HUES6 (cell line): ENCODE measurements around the gene MIAT.
A peak's percentile ranks its signal among the peaks of the same experiment; 100 is the strongest.

Source experiments
- H3K27ac ChIP-seq: 2 replicates; pipeline ENCODE4 v1.7.0; 2013; ENCODE audit warnings: low read depth, mild to moderate bottlenecking, low read length, inconsistent platforms
- H3K27me3 ChIP-seq: 2 replicates; pipeline ENCODE4 v1.6.1; 2013; ENCODE audit warnings: low read length; ENCODE audit not compliant: control insufficient read depth, insufficient read depth
- H3K36me3 ChIP-seq: 2 replicates; pipeline ENCODE4 v1.6.1; 2013; ENCODE audit warnings: low read length; ENCODE audit not compliant: control insufficient read depth, insufficient read depth
- H3K4me1 ChIP-seq: 2 replicates; pipeline ENCODE4 v1.6.1; 2013; ENCODE audit warnings: low read length; ENCODE audit not compliant: control insufficient read depth, insufficient read depth
- H3K4me3 ChIP-seq: 2 replicates; pipeline ENCODE4 v1.5.1; 2013; ENCODE audit warnings: low read depth, low read length
- H3K9ac ChIP-seq: one replicate; pipeline ENCODE4 v1.6.1; 2013; ENCODE audit warnings: mild to moderate bottlenecking, low read length
- H3K9me3 ChIP-seq: 2 replicates; pipeline ENCODE4 v1.6.1; 2013; ENCODE audit warnings: low read depth, low read length; ENCODE audit not compliant: control insufficient read depth, insufficient read depth

MIAT gene

DNA sequence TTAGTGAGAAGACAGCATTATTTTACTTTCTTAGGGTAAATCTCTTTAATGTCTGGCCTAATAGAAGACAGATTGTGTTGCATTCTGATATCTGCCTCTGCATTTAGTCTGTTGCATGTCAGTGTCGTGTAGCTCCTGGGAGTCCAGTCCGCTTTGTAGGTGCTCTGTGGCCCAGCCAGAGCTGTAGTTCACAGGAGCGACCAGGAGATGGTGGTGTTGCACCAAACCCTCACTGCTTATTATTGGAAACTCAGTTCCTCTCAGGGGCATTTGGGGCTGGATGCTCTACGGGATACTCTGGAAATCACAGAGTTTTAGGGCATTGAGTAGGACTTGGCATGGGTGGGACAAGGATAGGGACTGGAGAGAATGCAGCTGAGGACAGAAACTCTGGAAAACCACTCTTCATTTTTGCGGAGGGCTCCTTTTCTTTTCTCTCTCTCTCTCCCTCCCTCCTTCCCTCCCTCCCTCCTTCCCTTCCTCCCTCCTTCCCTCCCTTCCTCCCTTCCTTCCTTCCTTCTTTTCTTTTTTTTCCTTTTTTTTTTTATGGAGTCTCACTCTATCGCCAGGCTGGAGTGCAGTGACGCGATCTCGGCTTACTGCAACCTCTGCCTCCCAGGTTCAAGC lies 21.7 kb downstream of the MIAT start:
- Histone ChIP-seq H3K9ac (no peak overlapping the region), H3K9me3 (0 out of 2 replicates have a peak, but pooled peaks cover 5% of the 10 kb centered on the region), H3K4me3 (no peak overlapping the region), H3K27ac (no peak overlapping the region), H3K36me3 (peaks cover 7% of the 10 kb centered on the region), H3K27me3 (no peaks in the 10 kb centered on the region), H3K4me1 (peaks cover 20% of the 10 kb centered on the region)

DNA sequence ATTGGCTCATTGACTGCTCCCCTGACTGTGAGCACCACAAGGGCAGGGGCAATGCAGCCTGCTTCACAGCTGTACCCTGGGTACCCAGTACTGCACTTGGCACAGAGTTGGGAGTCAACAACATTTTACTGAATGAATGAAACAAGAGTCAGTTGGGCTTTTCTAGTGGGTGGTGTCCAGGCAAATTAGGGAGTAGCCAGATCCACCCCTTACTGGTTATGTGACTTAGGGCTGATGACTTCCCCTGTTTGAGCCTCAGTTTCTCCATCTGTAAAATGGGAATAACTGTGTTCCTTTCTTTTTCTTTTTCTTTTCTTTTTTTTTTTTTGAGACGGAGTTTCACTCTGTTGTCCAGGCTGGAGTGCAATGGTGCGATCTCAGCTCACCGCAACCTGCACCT lies 23.1 kb downstream of the MIAT start:
- Histone ChIP-seq H3K27ac (no peak overlapping the region), H3K27me3 (no peaks in the 10 kb centered on the region), H3K9ac (no peak overlapping the region), H3K4me3 (no peak overlapping the region), H3K9me3 (0 out of 2 replicates have a peak, but pooled peaks cover 5% of the 10 kb centered on the region), H3K36me3 (peaks cover 7% of the 10 kb centered on the region), H3K4me1 (peaks cover 15% of the 10 kb centered on the region)

- 0 out of 2 replicates have a peak, but pooled peaks cover 5% of the 10 kb centered on the region for H3K9me3 ChIP-seq
- peak overlapping the region; percentile 0; the same call in 1 of the 2 replicates for H3K4me3 ChIP-seq
- H3K27ac ChIP-seq = peak overlapping the region; percentile 21; the same call in 1 of the 2 replicates
- H3K27me3 ChIP-seq = no peaks in the 10 kb centered on the region
- peaks cover 7% of the 10 kb centered on the region for H3K36me3 ChIP-seq
- peak overlapping the region; percentile 1 for H3K9ac ChIP-seq
- H3K4me1 ChIP-seq = peaks cover 15% of the 10 kb centered on the region
Observed at GRCh38 chr22:26681395-26681821, 24.0 kb downstream of the MIAT start.

GRCh38 chr22:26684168-26684567 lies 26.8 kb downstream of the MIAT start:
- Histone ChIP-seq H3K4me1 (peaks cover 22% of the 10 kb centered on the region), H3K27me3 (no peaks in the 10 kb centered on the region), H3K4me3 (no peak overlapping the region), H3K9me3 (0 out of 2 replicates have a peak, but pooled peaks cover 5% of the 10 kb centered on the region), H3K9ac (no peak overlapping the region), H3K36me3 (peaks cover 7% of the 10 kb centered on the region), H3K27ac (no peak overlapping the region)

DNA sequence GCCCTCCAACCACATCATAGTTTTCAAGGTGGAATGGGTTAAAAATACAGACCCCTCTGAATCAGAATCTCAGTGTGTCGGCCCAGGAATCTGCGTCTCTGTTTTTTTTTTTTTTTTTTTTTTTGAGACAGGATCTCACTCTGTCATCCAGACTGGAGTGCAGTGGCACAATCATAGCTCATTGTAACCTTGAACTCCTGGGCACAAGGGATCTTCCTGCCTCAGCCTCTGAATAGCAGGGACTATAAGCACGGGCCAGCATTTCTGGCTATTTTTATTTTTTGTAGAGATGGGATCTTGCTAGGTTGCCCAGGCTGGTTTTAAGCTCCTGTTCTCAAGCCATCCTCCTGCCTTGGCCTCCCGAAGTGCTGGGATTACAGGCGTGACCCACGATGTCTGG lies 28.2 kb downstream of the MIAT start:
- Histone ChIP-seq H3K27ac (no peak overlapping the region), H3K9ac (no peak overlapping the region), H3K27me3 (no peaks in the 10 kb centered on the region), H3K36me3 (peaks cover 7% of the 10 kb centered on the region), H3K9me3 (0 out of 2 replicates have a peak, but pooled peaks cover 5% of the 10 kb centered on the region), H3K4me3 (no peak overlapping the region), H3K4me1 (peaks cover 28% of the 10 kb centered on the region)

DNA sequence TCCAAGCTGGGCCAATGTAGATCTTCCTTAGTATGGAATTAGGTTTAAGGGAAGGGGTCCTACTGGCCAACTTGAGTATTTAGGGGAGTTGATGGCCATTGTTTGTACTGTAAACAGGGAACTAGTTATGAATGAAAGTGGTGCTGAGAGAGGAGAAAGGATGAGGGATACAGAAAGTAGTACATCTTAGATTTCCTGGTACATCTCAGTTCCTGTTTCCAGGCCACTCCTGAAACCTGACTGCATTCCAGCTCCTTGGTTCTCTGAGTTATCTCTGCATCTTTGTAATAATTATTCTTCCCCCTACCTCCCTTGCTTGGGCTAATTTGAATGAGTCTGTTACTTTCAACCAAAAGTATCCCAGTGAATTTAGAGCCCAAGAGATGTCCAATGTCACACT lies 30.1 kb downstream of the MIAT start:
- no peaks in the 10 kb centered on the region for H3K27me3 ChIP-seq
- H3K27ac ChIP-seq = no peak overlapping the region
- no peaks in the 10 kb centered on the region for H3K9me3 ChIP-seq
- H3K4me1 ChIP-seq = peaks cover 18% of the 10 kb centered on the region
- H3K36me3 ChIP-seq = 0 out of 2 replicates have a peak, but pooled peaks cover under 1% of the 10 kb centered on the region
- H3K4me3 ChIP-seq = no peak overlapping the region
- H3K9ac ChIP-seq = no peak overlapping the region

DNA sequence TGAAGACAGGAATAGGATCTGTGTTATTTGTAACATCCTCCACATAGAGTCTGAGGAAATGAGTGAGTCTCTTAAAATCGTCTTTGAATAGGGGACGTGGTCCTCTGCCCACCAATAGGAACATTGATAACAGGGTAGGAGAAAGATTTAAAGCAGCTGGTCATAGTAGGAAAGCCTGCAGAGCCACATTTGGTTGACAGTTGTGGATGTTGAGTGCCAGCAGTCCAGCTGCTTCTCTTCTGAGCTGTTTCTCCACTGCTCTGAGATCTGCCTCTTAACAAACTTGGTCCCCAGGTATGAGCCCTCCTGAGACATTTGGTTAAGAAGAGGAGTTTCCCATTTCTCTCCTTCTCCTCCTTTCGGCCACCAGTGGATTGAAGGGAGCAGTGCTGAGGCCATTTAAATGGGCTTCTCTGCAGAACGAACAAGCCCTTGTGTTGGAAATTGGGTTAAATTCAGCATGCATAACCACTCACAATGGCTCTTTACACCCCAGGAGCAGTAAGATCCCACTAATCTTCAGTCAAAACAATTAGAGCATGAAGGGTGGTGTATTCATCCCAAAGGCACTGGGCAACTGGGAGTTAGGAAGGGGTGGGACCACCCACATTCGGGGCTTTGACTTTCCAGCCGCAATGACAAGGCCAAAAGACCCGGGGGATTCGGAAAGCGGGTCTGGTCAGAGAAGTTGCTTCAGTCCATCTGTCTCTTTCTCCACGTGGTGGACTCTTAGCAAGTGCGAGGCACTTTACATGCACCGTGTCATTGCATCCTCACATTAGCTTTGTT lies 32.3 kb downstream of the MIAT start:
- Histone ChIP-seq H3K9me3 (peaks cover 3% of the 10 kb centered on the region; the same call in 1 of the 2 replicates), H3K27me3 (no peaks in the 10 kb centered on the region), H3K27ac (no peak overlapping the region), H3K36me3 (0 out of 2 replicates have a peak, but pooled peaks cover 7% of the 10 kb centered on the region), H3K4me1 (peaks cover 18% of the 10 kb centered on the region), H3K9ac (no peak overlapping the region), H3K4me3 (no peak overlapping the region)

DNA sequence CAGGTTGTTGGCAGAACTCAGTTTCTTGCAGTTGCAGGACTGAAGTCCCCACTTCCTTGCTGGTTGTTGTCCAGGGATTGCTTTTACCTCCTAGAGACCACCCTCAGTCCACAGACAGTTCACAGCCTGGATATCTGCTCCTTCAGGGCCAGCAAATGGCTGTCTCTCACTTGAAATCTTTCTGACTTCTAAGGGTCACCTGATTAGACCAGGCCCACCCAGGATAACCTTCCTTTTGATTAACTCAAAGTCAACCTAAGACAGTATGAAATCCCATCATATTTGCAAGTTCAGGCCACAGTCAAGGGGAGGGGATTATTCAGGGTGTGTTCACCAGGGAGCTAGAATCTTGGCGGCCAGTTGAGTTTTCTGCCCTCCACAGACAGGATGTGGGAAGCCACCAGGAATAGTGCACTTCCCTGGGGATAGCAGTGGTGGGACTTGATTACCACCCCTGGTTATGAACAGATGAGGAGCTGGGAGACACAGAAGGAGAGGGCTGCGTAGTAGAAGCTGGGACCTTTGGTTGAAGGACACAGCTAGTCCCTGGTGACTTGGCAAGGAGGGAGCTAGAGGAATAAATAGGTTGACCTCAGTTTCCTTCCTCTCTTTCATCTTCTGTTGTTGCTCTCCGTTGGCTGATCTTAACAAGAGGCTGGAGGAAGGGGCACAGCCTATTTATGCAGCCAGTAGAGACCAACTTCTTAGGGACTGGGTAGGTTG lies 33.4 kb downstream of the MIAT start:
- peaks cover 5% of the 10 kb centered on the region; the same call in 1 of the 2 replicates for H3K9me3 ChIP-seq
- H3K27ac ChIP-seq = no peak overlapping the region

DNA sequence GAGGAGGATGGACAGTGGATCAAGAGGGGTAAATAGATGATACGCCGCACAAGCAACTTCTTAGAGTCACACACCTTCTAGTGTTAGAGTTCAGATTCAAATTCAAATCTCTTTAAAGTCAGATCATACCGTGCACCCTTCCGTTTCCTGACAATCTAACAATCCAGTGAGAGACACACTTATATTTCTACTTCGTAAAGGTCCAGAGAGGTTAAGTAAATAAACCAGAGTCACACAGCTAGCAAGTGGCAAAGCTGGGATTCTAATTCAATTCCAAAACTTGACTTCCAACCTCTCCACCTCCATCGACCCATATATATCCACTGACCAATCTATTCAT lies 34.0 kb downstream of the MIAT start:
- H3K36me3 ChIP-seq = peaks cover 7% of the 10 kb centered on the region; the same call in 1 of the 2 replicates
- no peak overlapping the region for H3K4me3 ChIP-seq
- H3K27me3 ChIP-seq = no peaks in the 10 kb centered on the region
- H3K9ac ChIP-seq = no peak overlapping the region
- no peak overlapping the region for H3K27ac ChIP-seq
- H3K9me3 ChIP-seq = peaks cover 5% of the 10 kb centered on the region; the same call in 1 of the 2 replicates
- H3K4me1 ChIP-seq = peaks cover 18% of the 10 kb centered on the region

More for the DNA sequence above, 33.4 kb downstream of the MIAT start:
- Histone ChIP-seq H3K9ac (no peak overlapping the region), H3K27me3 (no peaks in the 10 kb centered on the region), H3K36me3 (peaks cover 7% of the 10 kb centered on the region; the same call in 1 of the 2 replicates), H3K4me3 (no peak overlapping the region), H3K4me1 (peaks cover 18% of the 10 kb centered on the region)

DNA sequence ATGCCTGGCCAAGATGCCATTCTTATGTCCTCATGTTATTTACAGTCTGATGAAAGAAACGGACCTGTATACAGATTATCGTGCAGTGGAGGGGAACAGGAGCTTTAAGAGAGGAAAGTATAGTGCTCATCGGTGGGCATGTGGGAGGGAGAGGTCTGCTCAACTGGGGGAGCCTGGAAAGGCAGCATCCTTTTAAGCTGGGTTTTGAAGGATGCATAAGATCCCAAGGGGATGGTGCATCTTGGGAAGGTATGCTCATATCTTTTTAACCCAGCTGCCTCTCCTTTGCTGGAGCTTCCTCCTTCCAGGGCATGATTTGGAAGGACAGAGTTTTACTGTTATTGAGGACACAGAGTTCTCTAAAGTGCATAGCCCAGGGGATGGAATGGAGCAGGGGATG lies 34.8 kb downstream of the MIAT start:
- Histone ChIP-seq H3K4me1 (peaks cover 18% of the 10 kb centered on the region), H3K36me3 (peaks cover 7% of the 10 kb centered on the region; the same call in 1 of the 2 replicates), H3K27me3 (no peaks in the 10 kb centered on the region), H3K9me3 (peaks cover 5% of the 10 kb centered on the region; the same call in 1 of the 2 replicates), H3K27ac (no peak overlapping the region), H3K4me3 (no peak overlapping the region), H3K9ac (no peak overlapping the region)
